Endothelial cell of umbilical vein (primary cell): Measurements from ENCODE around the gene DPF1. TPM values are rescaled to one million over a fixed set of nuclear protein-coding genes. Genes with fewer than 3 reads are reported as not detected.

ENCODE experiments used
- BruUV-seq: library from RNA; stranded (reverse); fragments of 400-500 nt; replicated peaks from 2 replicates; lab custom pipeline; 2021; lab: Mats Ljungman, UMichigan
- CTCF ChIA-PET: fragments of 300-600, 350-600 bp; sonication (Branson Sonifier 250); formaldehyde crosslinking; loops from one replicate; lab custom pipeline; 2021; ENCODE audit warnings: antibody characterized with exemption, inconsistent platforms; lab: Charles Lee
- POLR2A ChIA-PET: fragments of 300-600, 350-600 bp; sonication (Branson Sonifier 250); formaldehyde crosslinking; loops from one replicate; lab custom pipeline; 2021; ENCODE audit warnings: antibody characterized with exemption, inconsistent platforms; lab: Charles Lee
- DNase-seq: peaks from one replicate; pipeline ENCODE4 v3.0.0-alpha.2; 2011; ENCODE audit warnings: low read depth, low spot score
- FAIRE-seq: peaks from 2 replicates; lab custom pipeline; 2011; peaks lifted over from hg19 to GRCh38; lab: Jason Lieb, UNC
- H2AFZ ChIP-seq: 2 replicates; pipeline ENCODE4 v1.6.0; 2012; ENCODE audit warnings: low read depth, low read length, control low read depth, inconsistent platforms
- H3K27ac ChIP-seq: 2 replicates; pipeline ENCODE4 v1.5.1; 2011; ENCODE audit warnings: low read depth, mild to moderate bottlenecking, control low read depth, low read length, moderate library complexity; ENCODE audit not compliant: insufficient read depth
- H3K27me3 ChIP-seq, 2 experiments: 2 replicates each; pipeline versions ENCODE4 v1.6.0 to v1.6.1; 2011; ENCODE audit warnings: low read length in 2 of 2, mixed read lengths in 1 of 2; ENCODE audit not compliant: control insufficient read depth in 2 of 2, insufficient read depth in 2 of 2
- H3K36me3 ChIP-seq, 2 experiments: 2 replicates in 1 of 2; 3 replicates in 1 of 2; pipeline ENCODE4 v1.5.1; 2011; ENCODE audit warnings: low read length in 2 of 2, mild to moderate bottlenecking in 1 of 2, moderate library complexity in 1 of 2; ENCODE audit not compliant: control insufficient read depth in 2 of 2, insufficient read depth in 2 of 2; ENCODE audit errors: extremely low read depth in 1 of 2
- H3K4me1 ChIP-seq: 3 replicates; pipeline ENCODE4 v1.5.1; 2011; ENCODE audit warnings: mild to moderate bottlenecking, low read length; ENCODE audit not compliant: control insufficient read depth, insufficient read depth; ENCODE audit errors: extremely low read depth
- H3K4me2 ChIP-seq: 2 replicates; pipeline ENCODE4 v1.6.1; 2011; ENCODE audit warnings: low read length, control low read depth, mixed read lengths; ENCODE audit not compliant: insufficient read depth
- H3K4me3 ChIP-seq, 3 experiments: fragments of 200-600 bp in 1 of 3; sonication (generic), shearing (Covaris generic) in 1 of 3; replicated peaks in 1 of 3; 2 replicates each; pipeline ENCODE4 v1.5.1; 2011 to 2016; ENCODE audit warnings: control low read depth in 3 of 3, low read length in 3 of 3, mild to moderate bottlenecking in 2 of 3, inconsistent platforms in 1 of 3, low read depth in 1 of 3, moderate library complexity in 1 of 3; ENCODE audit not compliant: insufficient read depth in 1 of 3
- H3K79me2 ChIP-seq: 2 replicates; pipeline ENCODE4 v1.6.0; 2012; ENCODE audit warnings: low read length, inconsistent platforms; ENCODE audit not compliant: control insufficient read depth, insufficient read depth
- H3K9ac ChIP-seq: replicated peaks from 2 replicates; pipeline ENCODE3; 2011; ENCODE audit warnings: low read length, control low read depth; ENCODE audit not compliant: insufficient read depth; ENCODE audit errors: extremely low read depth
- H3K9me1 ChIP-seq: replicated peaks from 3 replicates; pipeline ENCODE4 v1.6.0; 2011; ENCODE audit warnings: mild to moderate bottlenecking, low read length; ENCODE audit not compliant: control insufficient read depth, insufficient read depth; ENCODE audit errors: extremely low read depth
- H3K9me3 ChIP-seq: replicated peaks from 2 replicates; pipeline ENCODE4 v1.5.1; 2012; ENCODE audit warnings: low read length, inconsistent platforms; ENCODE audit not compliant: control insufficient read depth, insufficient read depth
- H4K20me1 ChIP-seq: replicated peaks from 2 replicates; pipeline ENCODE3; 2011; ENCODE audit warnings: mild to moderate bottlenecking, low read length; ENCODE audit not compliant: control insufficient read depth, insufficient read depth; ENCODE audit errors: extremely low read depth
- FOS ChIP-seq: IDR thresholded peaks from 2 replicates; pipeline ENCODE4 v1.6.1; 2011; ENCODE audit warnings: mild to moderate bottlenecking, low read length, moderate library complexity, borderline replicate concordance; ENCODE audit not compliant: insufficient read depth
- JUN ChIP-seq: IDR thresholded peaks from 2 replicates; pipeline ENCODE4 v1.6.1; 2011; ENCODE audit warnings: borderline replicate concordance, low read depth; ENCODE audit not compliant: insufficient read length, insufficient read depth
- POLR2AphosphoS5 ChIP-seq: IDR thresholded peaks from 2 replicates; pipeline ENCODE4 v1.6.1; 2012; ENCODE audit warnings: low read depth, mild to moderate bottlenecking, control low read depth, low read length, moderate library complexity; ENCODE audit not compliant: insufficient read depth
- dilution Hi-C: fragments of 300-500 bp; cut with MboI; formaldehyde crosslinking; loops from one replicate; pipeline ENCODE4 v1.15.0; 2019; ENCODE audit warnings: low sequenced_read_pairs; ENCODE audit not compliant: extremely low pct_ligation_motif_present
- intact Hi-C: fragments of 100-400 bp; cut with micrococcal nuclease; formaldehyde crosslinking; loops from one replicate; pipeline ENCODE4 v1.10.0; 2022
- polyA plus RNA-seq, 4 experiments: library from polyadenylated mRNA; depleted of rRNA in 3 of 4; stranded (reverse) in 3 of 4; unstranded in 1 of 4; fragments of >200 nt; gene quantifications; 2 replicates each; pipeline versions ENCODE4 v1.2.1 to v1.2.3, GENCODE V29; 2011 to 2012; ENCODE audit warnings: missing spikeins in 1 of 4
- total RNA-seq: library from RNA; stranded (reverse); gene quantifications from 2 replicates; pipeline ENCODE4 v1.2.3, GENCODE V29; 2021
- TF ChIP-seq, protein P1 (sequence below), 2 donors: IDR thresholded peaks; 1 replicate in 1 of 2; 2 replicates in 1 of 2; pipeline ENCODE4 v1.5.1; 2011; ENCODE audit warnings: low read length in 2 of 2, mild to moderate bottlenecking in 2 of 2, moderate library complexity in 2 of 2, control low read depth in 1 of 2, inconsistent platforms in 1 of 2, low read depth in 1 of 2; ENCODE audit not compliant: insufficient read depth in 1 of 2; ENCODE audit errors: extremely low read depth in 1 of 2

The DPF1 gene
- total and polyA plus RNA-seq, 2 donors (not counting 3 experiments of a cell fraction or from before 2014, with no cell fraction given) = 2.0 to 3.9 TPM

DNA sequence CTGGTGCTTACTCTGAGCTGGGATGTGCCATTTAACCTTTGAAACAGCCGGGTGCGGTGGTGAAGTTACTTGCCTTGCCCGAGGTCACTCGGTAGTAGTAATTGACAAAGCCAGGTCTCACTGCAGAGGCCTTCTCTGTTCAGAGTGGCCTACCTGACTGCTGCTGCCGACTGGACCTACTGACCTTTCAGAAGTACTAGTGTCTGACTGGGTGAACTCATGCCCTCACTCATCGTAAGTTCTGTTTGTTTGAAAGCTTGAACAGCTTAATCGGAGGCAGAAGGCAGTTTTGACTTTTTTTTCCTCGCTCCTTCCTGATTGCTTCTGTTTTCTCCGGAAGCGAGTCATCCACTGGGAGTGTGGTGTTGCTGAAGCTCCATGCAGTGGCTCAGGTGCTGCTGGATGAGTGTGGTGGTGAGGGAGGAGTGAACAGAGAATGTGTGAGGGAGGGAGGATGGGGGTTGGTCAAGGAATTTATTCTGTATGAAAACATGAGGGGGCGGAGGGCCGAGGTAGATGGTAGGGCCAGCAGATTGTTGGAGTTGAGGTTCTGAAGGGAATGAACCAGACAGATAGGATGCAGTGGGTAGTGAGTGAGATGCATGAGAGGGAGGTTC is 43.1 kb upstream of the DPF1 start:
- Histone ChIP-seq H3K4me2 (peak overlapping the region; percentile 37), H2AFZ (peak overlapping the region; percentile 91), H3K27me3 (no peaks in the 10 kb centered on the region), H3K9ac (peak overlapping the region; percentile 12), H3K36me3 (no peaks in the 10 kb centered on the region), H3K9me3 (no peaks in the 10 kb centered on the region), H3K9me1 (no peaks in the 10 kb centered on the region), H4K20me1 (no peaks in the 10 kb centered on the region), H3K27ac (peak overlapping the region; percentile 23), H3K4me1 (peaks cover 25% of the 10 kb centered on the region), H3K79me2 (no peaks in the 10 kb centered on the region), H3K4me3 (no peak overlapping the region)
- no TSS peak for BruUV-seq
- FAIRE-seq (peak; percentile 90), DNase-seq (peak; percentile 55)
- TF ChIP-seq POLR2AphosphoS5 = no peak
- TF ChIP-seq JUN = peak; percentile 3
- TF ChIP-seq, protein P1, sequence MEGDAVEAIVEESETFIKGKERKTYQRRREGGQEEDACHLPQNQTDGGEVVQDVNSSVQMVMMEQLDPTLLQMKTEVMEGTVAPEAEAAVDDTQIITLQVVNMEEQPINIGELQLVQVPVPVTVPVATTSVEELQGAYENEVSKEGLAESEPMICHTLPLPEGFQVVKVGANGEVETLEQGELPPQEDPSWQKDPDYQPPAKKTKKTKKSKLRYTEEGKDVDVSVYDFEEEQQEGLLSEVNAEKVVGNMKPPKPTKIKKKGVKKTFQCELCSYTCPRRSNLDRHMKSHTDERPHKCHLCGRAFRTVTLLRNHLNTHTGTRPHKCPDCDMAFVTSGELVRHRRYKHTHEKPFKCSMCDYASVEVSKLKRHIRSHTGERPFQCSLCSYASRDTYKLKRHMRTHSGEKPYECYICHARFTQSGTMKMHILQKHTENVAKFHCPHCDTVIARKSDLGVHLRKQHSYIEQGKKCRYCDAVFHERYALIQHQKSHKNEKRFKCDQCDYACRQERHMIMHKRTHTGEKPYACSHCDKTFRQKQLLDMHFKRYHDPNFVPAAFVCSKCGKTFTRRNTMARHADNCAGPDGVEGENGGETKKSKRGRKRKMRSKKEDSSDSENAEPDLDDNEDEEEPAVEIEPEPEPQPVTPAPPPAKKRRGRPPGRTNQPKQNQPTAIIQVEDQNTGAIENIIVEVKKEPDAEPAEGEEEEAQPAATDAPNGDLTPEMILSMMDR (IDR thresholded peaks at IDR 0.05; ENCODE audit: extremely low read depth in 1 of 2, insufficient read depth in 1 of 2, low read depth in 1 of 2, low read length in 2 of 2) = no peak
- TF ChIP-seq FOS = peak; percentile 49
- ChIA-PET POLR2A (no interaction called here), CTCF (interaction anchor here (1.2 kb wide), 1 partner anchor 32 kb away, joined by 4 read pairs; no protein-coding TSS in a partner anchor)
- intact Hi-C loops = loop anchor here (1.0 kb wide), 1 partner anchor 11 kb away; no protein-coding TSS in a partner anchor
- dilution Hi-C loops = no loop called here
